Measurements from ENCODE around the gene KLHDC3.

The KLHDC3 gene

GRCh38 chr6:43014434-43014909 is 423 bp downstream of the KLHDC3 start:
- H3K4me3 ChIP-seq (ENCODE audit: low read depth, low read length): peak overlapping the region; percentile 94
- in situ Hi-C loops (cut with HindIII; ENCODE audit: low pct_ligation_motif_present, low sequenced_read_pairs): no loop called here
- H3K36me3 ChIP-seq (replicated peaks): peaks cover 42% of the 10 kb centered on the region
- peak overlapping the region; percentile 83 for H3K27ac ChIP-seq
- DNase-seq: peak; percentile 36
- H3K27me3 ChIP-seq (replicated peaks): no peaks in the 10 kb centered on the region
- TF ChIP-seq, protein P1, sequence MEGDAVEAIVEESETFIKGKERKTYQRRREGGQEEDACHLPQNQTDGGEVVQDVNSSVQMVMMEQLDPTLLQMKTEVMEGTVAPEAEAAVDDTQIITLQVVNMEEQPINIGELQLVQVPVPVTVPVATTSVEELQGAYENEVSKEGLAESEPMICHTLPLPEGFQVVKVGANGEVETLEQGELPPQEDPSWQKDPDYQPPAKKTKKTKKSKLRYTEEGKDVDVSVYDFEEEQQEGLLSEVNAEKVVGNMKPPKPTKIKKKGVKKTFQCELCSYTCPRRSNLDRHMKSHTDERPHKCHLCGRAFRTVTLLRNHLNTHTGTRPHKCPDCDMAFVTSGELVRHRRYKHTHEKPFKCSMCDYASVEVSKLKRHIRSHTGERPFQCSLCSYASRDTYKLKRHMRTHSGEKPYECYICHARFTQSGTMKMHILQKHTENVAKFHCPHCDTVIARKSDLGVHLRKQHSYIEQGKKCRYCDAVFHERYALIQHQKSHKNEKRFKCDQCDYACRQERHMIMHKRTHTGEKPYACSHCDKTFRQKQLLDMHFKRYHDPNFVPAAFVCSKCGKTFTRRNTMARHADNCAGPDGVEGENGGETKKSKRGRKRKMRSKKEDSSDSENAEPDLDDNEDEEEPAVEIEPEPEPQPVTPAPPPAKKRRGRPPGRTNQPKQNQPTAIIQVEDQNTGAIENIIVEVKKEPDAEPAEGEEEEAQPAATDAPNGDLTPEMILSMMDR (IDR thresholded peaks at IDR 0.05; ENCODE audit: low read depth, low read length, missing control alignments): no peak

DNA sequence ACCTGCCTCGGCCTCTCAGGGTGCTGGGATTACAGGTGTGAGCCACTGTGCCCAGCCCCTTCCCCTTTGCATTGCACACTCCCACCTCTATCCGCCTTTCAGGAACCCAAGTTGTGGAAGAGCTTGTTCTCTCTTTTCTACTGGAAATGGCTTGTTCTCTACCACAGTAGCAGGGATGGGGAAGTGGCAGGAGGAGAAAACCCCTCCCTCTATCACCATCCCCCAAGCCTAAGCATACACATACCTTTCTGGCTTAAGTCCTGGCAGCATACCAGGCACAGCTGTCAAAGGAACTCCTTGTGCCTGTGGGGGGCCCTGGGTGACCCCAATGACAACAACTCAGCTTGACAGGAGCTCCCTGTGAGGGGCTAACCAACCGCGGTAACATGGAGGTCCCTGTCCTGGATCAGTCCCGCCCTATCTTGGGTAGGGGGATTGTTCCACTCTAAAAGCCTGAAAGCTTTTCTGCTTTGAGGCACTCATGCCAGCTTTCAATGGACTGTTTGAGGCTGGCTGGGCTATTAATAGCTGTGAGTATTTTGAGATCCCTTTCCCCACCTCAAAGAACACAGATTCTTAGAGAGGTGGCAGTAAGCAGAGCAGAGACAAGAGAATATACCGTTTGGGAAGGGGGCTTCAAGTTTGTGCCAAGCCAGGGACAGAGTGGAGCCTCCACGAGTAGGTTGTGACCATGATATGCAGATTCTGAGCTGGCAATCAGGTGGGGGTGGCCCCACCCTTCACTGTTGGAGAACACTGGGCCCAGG is 2.3 kb downstream of the KLHDC3 start:
- peaks cover 35% of the 10 kb centered on the region for H3K36me3 ChIP-seq (replicated peaks)
- H3K27ac ChIP-seq: no peak overlapping the region
- H3K27me3 ChIP-seq (replicated peaks): no peaks in the 10 kb centered on the region
- no peak overlapping the region for H3K4me3 ChIP-seq (ENCODE audit: low read depth, low read length)
- in situ Hi-C loops (cut with HindIII; ENCODE audit: low pct_ligation_motif_present, low sequenced_read_pairs): no loop called here
- TF ChIP-seq, protein P1 (IDR thresholded peaks at IDR 0.05; ENCODE audit: low read depth, low read length, missing control alignments): no peak
- no peak for DNase-seq

DNA sequence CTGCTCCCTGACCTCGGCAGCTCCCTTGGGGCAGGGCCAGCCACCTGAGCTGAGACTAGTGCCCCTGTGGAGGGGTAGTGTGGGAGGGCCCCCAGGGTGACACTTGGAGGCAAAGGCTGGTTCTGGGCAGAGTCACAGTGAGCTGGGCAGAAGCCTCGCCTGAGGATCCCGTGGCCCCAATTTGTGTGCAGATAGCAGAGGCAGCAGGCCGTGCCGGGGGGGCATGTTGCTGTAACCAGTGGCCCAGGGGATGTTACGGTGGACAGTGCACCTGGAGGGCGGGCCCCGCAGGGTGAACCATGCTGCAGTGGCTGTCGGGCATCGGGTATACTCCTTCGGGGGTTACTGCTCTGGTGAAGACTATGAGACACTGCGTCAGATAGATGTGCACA is 2.9 kb downstream of the KLHDC3 start:
- in situ Hi-C loops (cut with HindIII; ENCODE audit: low pct_ligation_motif_present, low sequenced_read_pairs): no loop called here
- Histone ChIP-seq H3K27ac (no peak overlapping the region), H3K27me3 (replicated peaks) (no peaks in the 10 kb centered on the region), H3K36me3 (replicated peaks) (peaks cover 29% of the 10 kb centered on the region), H3K4me3 (ENCODE audit: low read depth, low read length) (no peak overlapping the region)
- DNase-seq: no peak
- TF ChIP-seq, protein P1 (IDR thresholded peaks at IDR 0.05; ENCODE audit: low read depth, low read length, missing control alignments): no peak

DNA sequence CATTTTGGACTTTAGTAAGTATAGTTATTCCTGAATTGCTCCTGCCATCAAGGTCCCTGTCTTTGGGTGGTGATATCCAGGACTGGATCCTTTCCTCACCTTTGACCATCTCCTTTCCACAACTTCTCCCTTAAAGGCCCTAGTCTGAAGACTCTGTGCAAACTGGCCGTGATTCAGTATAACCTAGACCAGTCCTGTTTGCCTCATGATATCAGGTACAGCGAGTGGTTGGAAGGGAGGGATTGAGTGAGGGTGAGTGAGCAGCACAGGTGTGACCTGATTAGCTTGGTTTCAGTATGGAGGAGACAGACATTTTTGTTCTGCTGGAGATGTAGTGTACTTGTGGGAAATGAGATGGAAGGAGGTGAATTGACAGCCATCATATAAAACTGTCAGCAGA is 5.1 kb downstream of the KLHDC3 start:
- in situ Hi-C loops (cut with HindIII; ENCODE audit: low pct_ligation_motif_present, low sequenced_read_pairs): no loop called here
- TF ChIP-seq, protein P1 (IDR thresholded peaks at IDR 0.05; ENCODE audit: low read depth, low read length, missing control alignments): no peak
- no peak for DNase-seq
- H3K36me3 ChIP-seq (replicated peaks): peaks cover 27% of the 10 kb centered on the region
- no peak overlapping the region for H3K27ac ChIP-seq
- no peak overlapping the region for H3K4me3 ChIP-seq (ENCODE audit: low read depth, low read length)
- no peaks in the 10 kb centered on the region for H3K27me3 ChIP-seq (replicated peaks)

DNA sequence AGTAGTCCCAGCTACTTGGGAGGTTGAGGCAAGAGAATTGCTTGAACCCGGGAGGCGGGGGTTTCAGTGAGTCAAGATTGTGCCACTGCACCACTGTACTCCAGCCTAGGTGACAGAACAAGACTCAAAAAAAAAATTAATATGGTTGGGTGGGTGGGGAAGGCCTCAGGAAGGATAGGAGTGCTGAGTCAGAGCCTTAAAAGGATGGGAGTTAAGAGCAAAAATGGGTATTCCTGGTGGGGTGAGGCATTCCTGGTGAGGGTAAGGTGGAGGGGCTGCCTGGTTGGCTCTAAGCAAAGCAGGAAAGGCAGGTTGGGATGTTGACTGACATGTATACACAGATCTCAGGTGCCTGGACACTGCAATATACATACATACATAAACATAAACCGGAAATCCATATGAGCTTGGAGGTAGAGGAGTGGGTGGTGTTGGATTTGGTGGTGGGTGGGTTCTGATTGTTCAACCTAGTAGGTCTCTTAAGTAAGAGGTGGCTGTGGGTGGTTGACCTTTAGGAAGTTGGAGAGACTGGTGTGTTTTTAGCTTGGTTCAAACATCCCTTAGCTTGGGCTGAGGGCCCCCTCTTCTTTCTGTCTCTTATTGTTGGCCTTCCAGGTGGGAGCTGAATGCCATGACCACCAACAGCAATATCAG is 6.1 kb downstream of the KLHDC3 start:
- H3K27ac ChIP-seq: no peak overlapping the region
- H3K27me3 ChIP-seq (replicated peaks): no peaks in the 10 kb centered on the region
- TF ChIP-seq, protein P1 (IDR thresholded peaks at IDR 0.05; ENCODE audit: low read depth, low read length, missing control alignments): no peak
- DNase-seq: no peak
- in situ Hi-C loops (cut with HindIII; ENCODE audit: low pct_ligation_motif_present, low sequenced_read_pairs): no loop called here
- peaks cover 32% of the 10 kb centered on the region for H3K36me3 ChIP-seq (replicated peaks)
- no peak overlapping the region for H3K4me3 ChIP-seq (ENCODE audit: low read depth, low read length)
